Endothelial cell of umbilical vein (primary cell): ENCODE data around the gene DNAH9. TPM values are rescaled to one million over a fixed set of nuclear protein-coding genes. Genes with fewer than 3 reads are reported as not detected.

ENCODE experiments used
- BruUV-seq: library from RNA; stranded (reverse); fragments of 400-500 nt; replicated peaks from 2 replicates; lab custom pipeline; 2021; lab: Mats Ljungman, UMichigan
- CTCF ChIA-PET: fragments of 300-600, 350-600 bp; sonication (Branson Sonifier 250); formaldehyde crosslinking; loops from one replicate; lab custom pipeline; 2021; ENCODE audit warnings: antibody characterized with exemption, inconsistent platforms; lab: Charles Lee
- POLR2A ChIA-PET: fragments of 300-600, 350-600 bp; sonication (Branson Sonifier 250); formaldehyde crosslinking; loops from one replicate; lab custom pipeline; 2021; ENCODE audit warnings: antibody characterized with exemption, inconsistent platforms; lab: Charles Lee
- DNase-seq: peaks from one replicate; pipeline ENCODE4 v3.0.0-alpha.2; 2011; ENCODE audit warnings: low read depth, low spot score
- FAIRE-seq: peaks from 2 replicates; lab custom pipeline; 2011; peaks lifted over from hg19 to GRCh38; lab: Jason Lieb, UNC
- H2AFZ ChIP-seq: 2 replicates; pipeline ENCODE4 v1.6.0; 2012; ENCODE audit warnings: low read depth, low read length, control low read depth, inconsistent platforms
- H3K27ac ChIP-seq: 2 replicates; pipeline ENCODE4 v1.5.1; 2011; ENCODE audit warnings: low read depth, mild to moderate bottlenecking, control low read depth, low read length, moderate library complexity; ENCODE audit not compliant: insufficient read depth
- H3K27me3 ChIP-seq, 2 experiments: 2 replicates each; pipeline versions ENCODE4 v1.6.0 to v1.6.1; 2011; ENCODE audit warnings: low read length in 2 of 2, mixed read lengths in 1 of 2; ENCODE audit not compliant: control insufficient read depth in 2 of 2, insufficient read depth in 2 of 2
- H3K36me3 ChIP-seq, 2 experiments: 2 replicates in 1 of 2; 3 replicates in 1 of 2; pipeline ENCODE4 v1.5.1; 2011; ENCODE audit warnings: low read length in 2 of 2, mild to moderate bottlenecking in 1 of 2, moderate library complexity in 1 of 2; ENCODE audit not compliant: control insufficient read depth in 2 of 2, insufficient read depth in 2 of 2; ENCODE audit errors: extremely low read depth in 1 of 2
- H3K4me1 ChIP-seq: 3 replicates; pipeline ENCODE4 v1.5.1; 2011; ENCODE audit warnings: mild to moderate bottlenecking, low read length; ENCODE audit not compliant: control insufficient read depth, insufficient read depth; ENCODE audit errors: extremely low read depth
- H3K4me2 ChIP-seq: 2 replicates; pipeline ENCODE4 v1.6.1; 2011; ENCODE audit warnings: low read length, control low read depth, mixed read lengths; ENCODE audit not compliant: insufficient read depth
- H3K4me3 ChIP-seq, 3 experiments: fragments of 200-600 bp in 1 of 3; sonication (generic), shearing (Covaris generic) in 1 of 3; replicated peaks in 1 of 3; 2 replicates each; pipeline ENCODE4 v1.5.1; 2011 to 2016; ENCODE audit warnings: control low read depth in 3 of 3, low read length in 3 of 3, mild to moderate bottlenecking in 2 of 3, inconsistent platforms in 1 of 3, low read depth in 1 of 3, moderate library complexity in 1 of 3; ENCODE audit not compliant: insufficient read depth in 1 of 3
- H3K79me2 ChIP-seq: 2 replicates; pipeline ENCODE4 v1.6.0; 2012; ENCODE audit warnings: low read length, inconsistent platforms; ENCODE audit not compliant: control insufficient read depth, insufficient read depth
- H3K9ac ChIP-seq: replicated peaks from 2 replicates; pipeline ENCODE3; 2011; ENCODE audit warnings: low read length, control low read depth; ENCODE audit not compliant: insufficient read depth; ENCODE audit errors: extremely low read depth
- H3K9me1 ChIP-seq: replicated peaks from 3 replicates; pipeline ENCODE4 v1.6.0; 2011; ENCODE audit warnings: mild to moderate bottlenecking, low read length; ENCODE audit not compliant: control insufficient read depth, insufficient read depth; ENCODE audit errors: extremely low read depth
- H3K9me3 ChIP-seq: replicated peaks from 2 replicates; pipeline ENCODE4 v1.5.1; 2012; ENCODE audit warnings: low read length, inconsistent platforms; ENCODE audit not compliant: control insufficient read depth, insufficient read depth
- H4K20me1 ChIP-seq: replicated peaks from 2 replicates; pipeline ENCODE3; 2011; ENCODE audit warnings: mild to moderate bottlenecking, low read length; ENCODE audit not compliant: control insufficient read depth, insufficient read depth; ENCODE audit errors: extremely low read depth
- EZH2 ChIP-seq: IDR thresholded peaks from 2 replicates; pipeline ENCODE4 v1.6.1; 2012; ENCODE audit warnings: borderline replicate concordance, low read depth, mild to moderate bottlenecking, moderate library complexity, low read length, inconsistent platforms; ENCODE audit not compliant: severe bottlenecking
- FOS ChIP-seq: IDR thresholded peaks from 2 replicates; pipeline ENCODE4 v1.6.1; 2011; ENCODE audit warnings: mild to moderate bottlenecking, low read length, moderate library complexity, borderline replicate concordance; ENCODE audit not compliant: insufficient read depth
- GATA2 ChIP-seq: IDR thresholded peaks from 2 replicates; pipeline ENCODE4 v1.7.0; 2011; ENCODE audit warnings: low read depth, mild to moderate bottlenecking, moderate library complexity, mixed read lengths, low read length; ENCODE audit not compliant: insufficient read length, insufficient read depth
- JUN ChIP-seq: IDR thresholded peaks from 2 replicates; pipeline ENCODE4 v1.6.1; 2011; ENCODE audit warnings: borderline replicate concordance, low read depth; ENCODE audit not compliant: insufficient read length, insufficient read depth
- MAX ChIP-seq: IDR thresholded peaks from 2 replicates; pipeline ENCODE4 v1.6.1; 2011; ENCODE audit not compliant: insufficient read depth, insufficient read length
- MYC ChIP-seq: IDR thresholded peaks from one replicate; pipeline ENCODE4 v1.6.1; 2011; ENCODE audit warnings: mild to moderate bottlenecking, low read depth, low read length
- POLR2A ChIP-seq: IDR thresholded peaks from 2 replicates; pipeline ENCODE4 v1.6.1; 2012; ENCODE audit warnings: low read depth, mild to moderate bottlenecking, control low read depth, low read length
- POLR2AphosphoS5 ChIP-seq: IDR thresholded peaks from 2 replicates; pipeline ENCODE4 v1.6.1; 2012; ENCODE audit warnings: low read depth, mild to moderate bottlenecking, control low read depth, low read length, moderate library complexity; ENCODE audit not compliant: insufficient read depth
- dilution Hi-C: fragments of 300-500 bp; cut with MboI; formaldehyde crosslinking; loops from one replicate; pipeline ENCODE4 v1.15.0; 2019; ENCODE audit warnings: low sequenced_read_pairs; ENCODE audit not compliant: extremely low pct_ligation_motif_present
- intact Hi-C: fragments of 100-400 bp; cut with micrococcal nuclease; formaldehyde crosslinking; loops from one replicate; pipeline ENCODE4 v1.10.0; 2022
- polyA plus RNA-seq, 4 experiments: library from polyadenylated mRNA; depleted of rRNA in 3 of 4; stranded (reverse) in 3 of 4; unstranded in 1 of 4; fragments of >200 nt; gene quantifications; 2 replicates each; pipeline versions ENCODE4 v1.2.1 to v1.2.3, GENCODE V29; 2011 to 2012; ENCODE audit warnings: missing spikeins in 1 of 4
- total RNA-seq: library from RNA; stranded (reverse); gene quantifications from 2 replicates; pipeline ENCODE4 v1.2.3, GENCODE V29; 2021
- TF ChIP-seq, protein P1 (sequence below), 2 donors: IDR thresholded peaks; 1 replicate in 1 of 2; 2 replicates in 1 of 2; pipeline ENCODE4 v1.5.1; 2011; ENCODE audit warnings: low read length in 2 of 2, mild to moderate bottlenecking in 2 of 2, moderate library complexity in 2 of 2, control low read depth in 1 of 2, inconsistent platforms in 1 of 2, low read depth in 1 of 2; ENCODE audit not compliant: insufficient read depth in 1 of 2; ENCODE audit errors: extremely low read depth in 1 of 2

The DNAH9 gene
- total and polyA plus RNA-seq, 2 donors (not counting 3 experiments of a cell fraction or from before 2014, with no cell fraction given): not detected

GRCh38 chr17:11996722-11997146, 398.5 kb downstream of the DNAH9 start:
- Histone ChIP-seq H3K36me3 (peaks cover 0 to 6% of the 10 kb centered on the region in 2 experiments), H3K4me2 (peak overlapping the region; percentile 98), H3K9ac (peak overlapping the region; percentile 82), H3K27ac (peak overlapping the region; percentile 54), H4K20me1 (no peaks in the 10 kb centered on the region), H2AFZ (peak overlapping the region; percentile 94), H3K79me2 (no peaks in the 10 kb centered on the region), H3K9me3 (no peaks in the 10 kb centered on the region), H3K4me1 (peaks cover 3% of the 10 kb centered on the region), H3K9me1 (no peaks in the 10 kb centered on the region), H3K4me3 (peak overlapping the region; percentile 91 to 95 (median 92)), H3K27me3 (peaks cover 0 to 2% of the 10 kb centered on the region in 2 experiments)
- intact Hi-C loops (loop anchor here (1.0 to 2.0 kb wide), 2 partner anchors 24 to 1022 kb away; partner anchors contain the start of genes ELAC2 and MAP2K4), dilution Hi-C loops (no loop called here)
- TF ChIP-seq MYC: no peak
- no peak for TF ChIP-seq POLR2A
- no peak for TF ChIP-seq FOS
- no peak for TF ChIP-seq MAX
- TF ChIP-seq GATA2: no peak
- TF ChIP-seq, protein P1, sequence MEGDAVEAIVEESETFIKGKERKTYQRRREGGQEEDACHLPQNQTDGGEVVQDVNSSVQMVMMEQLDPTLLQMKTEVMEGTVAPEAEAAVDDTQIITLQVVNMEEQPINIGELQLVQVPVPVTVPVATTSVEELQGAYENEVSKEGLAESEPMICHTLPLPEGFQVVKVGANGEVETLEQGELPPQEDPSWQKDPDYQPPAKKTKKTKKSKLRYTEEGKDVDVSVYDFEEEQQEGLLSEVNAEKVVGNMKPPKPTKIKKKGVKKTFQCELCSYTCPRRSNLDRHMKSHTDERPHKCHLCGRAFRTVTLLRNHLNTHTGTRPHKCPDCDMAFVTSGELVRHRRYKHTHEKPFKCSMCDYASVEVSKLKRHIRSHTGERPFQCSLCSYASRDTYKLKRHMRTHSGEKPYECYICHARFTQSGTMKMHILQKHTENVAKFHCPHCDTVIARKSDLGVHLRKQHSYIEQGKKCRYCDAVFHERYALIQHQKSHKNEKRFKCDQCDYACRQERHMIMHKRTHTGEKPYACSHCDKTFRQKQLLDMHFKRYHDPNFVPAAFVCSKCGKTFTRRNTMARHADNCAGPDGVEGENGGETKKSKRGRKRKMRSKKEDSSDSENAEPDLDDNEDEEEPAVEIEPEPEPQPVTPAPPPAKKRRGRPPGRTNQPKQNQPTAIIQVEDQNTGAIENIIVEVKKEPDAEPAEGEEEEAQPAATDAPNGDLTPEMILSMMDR (IDR thresholded peaks at IDR 0.05; ENCODE audit: extremely low read depth in 1 of 2, insufficient read depth in 1 of 2, low read depth in 1 of 2, low read length in 2 of 2): no peak
- TF ChIP-seq POLR2AphosphoS5: no peak
- TF ChIP-seq JUN: no peak
- TF ChIP-seq EZH2: no peak
- POLR2A ChIA-PET: interaction anchor here (0.6 to 3.3 kb wide), 9 partner anchors 14 to 1021 kb away, joined by 3 to 44 read pairs (median 3); partner anchors contain the start of genes ELAC2 and MAP2K4
- FAIRE-seq (peak; percentile 76), DNase-seq (peak; percentile 61)
- CTCF ChIA-PET: interaction anchor here (0.7 to 2.7 kb wide), 10 partner anchors 8 to 1266 kb away, joined by 3 to 22 read pairs (median 6); partner anchors contain the start of genes MAP2K4 and TMEM220
- TSS peak; percentile 38 for BruUV-seq
